Neural progenitor cell (in vitro differentiated cells): ENCODE data around the gene PLEKHO1. TPM values are rescaled to one million over a fixed set of nuclear protein-coding genes. Genes with fewer than 3 reads are reported as not detected.

Experiments
- DNase-seq: peaks from one replicate; pipeline ENCODE4 v3.0.0-alpha.2; 2016; ENCODE audit warnings: low spot score
- H2AFZ ChIP-seq: fragments of 200-600 bp; sonication (generic); replicated peaks from 2 replicates; pipeline ENCODE4 v1.6.1; 2016; ENCODE audit warnings: antibody characterized with exemption
- H3F3A ChIP-seq: fragments of 200-600 bp; sonication (generic); 2 replicates; pipeline ENCODE4 v1.6.1; 2016; ENCODE audit warnings: antibody characterized with exemption, low read depth
- H3K27ac ChIP-seq: fragments of 200-600 bp; sonication (generic); 2 replicates; pipeline ENCODE4 v1.5.1; 2016; ENCODE audit warnings: mild to moderate bottlenecking
- H3K27me3 ChIP-seq: fragments of 200-600 bp; sonication (generic); 2 replicates; pipeline ENCODE4 v1.6.1; 2016; ENCODE audit warnings: mild to moderate bottlenecking, moderate library complexity
- H3K36me3 ChIP-seq: fragments of 200-600 bp; sonication (generic); 2 replicates; pipeline ENCODE4 v1.5.1; 2016
- H3K4me1 ChIP-seq: fragments of 200-600 bp; sonication (generic); 2 replicates; pipeline ENCODE4 v1.6.1; 2016; ENCODE audit warnings: mixed run types
- H3K4me2 ChIP-seq: fragments of 200-600 bp; sonication (generic); 2 replicates; pipeline ENCODE4 v1.6.1; 2016
- H3K4me3 ChIP-seq: fragments of 200-600 bp; sonication (generic); 2 replicates; pipeline ENCODE4 v1.5.1; 2016
- H3K79me2 ChIP-seq: fragments of 200-600 bp; sonication (generic); 2 replicates; pipeline ENCODE4 v1.6.1; 2016; ENCODE audit warnings: low read depth
- H3K9ac ChIP-seq: fragments of 200-600 bp; sonication (generic); 2 replicates; pipeline ENCODE4 v1.6.1; 2016
- H3K9me3 ChIP-seq: fragments of 200-600 bp; sonication (generic); 2 replicates; pipeline ENCODE4 v1.5.1; 2016; ENCODE audit warnings: low read depth
- H4K20me1 ChIP-seq: fragments of 200-600 bp; sonication (generic); 2 replicates; pipeline ENCODE4 v1.6.1; 2016; ENCODE audit warnings: low read depth
- H3K27ac Mint-ChIP-seq: 3 replicates; pipeline ENCODE4 v1.8.0; 2021; ENCODE audit warnings: mixed read lengths
- H3K27me3 Mint-ChIP-seq: 2 replicates; pipeline ENCODE4 v1.8.0; 2022; ENCODE audit warnings: low read depth, mild to moderate bottlenecking, inconsistent platforms, moderate library complexity, mixed read lengths; ENCODE audit not compliant: insufficient read depth
- H3K36me3 Mint-ChIP-seq: 3 replicates; pipeline ENCODE4 v1.8.0; 2021; ENCODE audit warnings: mixed read lengths
- H3K4me1 Mint-ChIP-seq: 3 replicates; pipeline ENCODE4 v1.8.0; 2021; ENCODE audit warnings: mixed read lengths
- H3K4me3 Mint-ChIP-seq: 3 replicates; pipeline ENCODE4 v1.8.0; 2021; ENCODE audit warnings: mild to moderate bottlenecking, moderate library complexity, mixed read lengths
- H3K9me3 Mint-ChIP-seq: 3 replicates; pipeline ENCODE4 v1.8.0; 2020; ENCODE audit warnings: mixed read lengths
- CTCF ChIP-seq: fragments of 200-600 bp; sonication (generic); IDR thresholded peaks from 2 replicates; pipeline ENCODE4 v1.5.1; 2017; ENCODE audit warnings: antibody characterized with exemption, mild to moderate bottlenecking
- EZH2 ChIP-seq: fragments of 200-600 bp; sonication (generic); IDR thresholded peaks from 2 replicates; pipeline ENCODE4 v1.6.1; 2017; ENCODE audit warnings: antibody characterized with exemption, mild to moderate bottlenecking, moderate library complexity
- EZH2phosphoT487 ChIP-seq: fragments of 200-600 bp; sonication (generic); IDR thresholded peaks from 2 replicates; pipeline ENCODE4 v1.6.1; 2017; ENCODE audit warnings: antibody characterized with exemption
- total RNA-seq: library from RNA; depleted of rRNA; stranded (reverse); fragments of >200 nt; gene quantifications from 2 replicates; pipeline ENCODE4 v1.2.3, GENCODE V29; 2015; ENCODE audit warnings: low replicate concordance

The PLEKHO1 gene
- total RNA-seq, 1 donor from 2014 or later = 39.3 TPM

DNA sequence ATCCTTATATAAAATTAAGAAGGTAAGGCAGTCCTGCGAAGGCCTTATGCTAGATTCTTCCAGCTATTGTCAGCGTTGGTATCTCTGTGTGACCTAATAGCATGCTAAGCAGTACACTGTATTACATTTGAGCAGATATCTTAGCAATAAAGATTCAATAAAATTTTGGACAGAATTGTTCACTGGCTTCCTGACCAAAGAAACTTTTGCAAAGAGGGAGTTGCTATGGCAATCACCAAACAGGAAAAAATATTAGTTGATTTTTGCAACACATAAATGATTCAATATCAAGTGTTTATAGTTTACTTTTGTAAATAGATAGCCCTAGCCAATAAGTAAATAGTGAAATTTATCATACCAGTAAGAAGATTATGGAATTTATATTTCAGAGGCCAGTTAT is 31.0 kb upstream of the PLEKHO1 start:
- H3K4me3 Mint-ChIP-seq = no peak overlapping the region
- peaks cover 19% of the 10 kb centered on the region for H3K9me3 Mint-ChIP-seq
- TF ChIP-seq EZH2 (no peak), CTCF (no peak), EZH2phosphoT487 (no peak)
- DNase-seq = no peak
- Histone ChIP-seq H2AFZ (no peak overlapping the region), H3K36me3 (peaks cover 4% of the 10 kb centered on the region), H3K4me3 (no peak overlapping the region), H3K27ac (no peak overlapping the region), H3K9ac (no peak overlapping the region), H3K79me2 (no peaks in the 10 kb centered on the region), H3K27me3 (no peaks in the 10 kb centered on the region), H3K4me2 (no peak overlapping the region), H3K4me1 (no peaks in the 10 kb centered on the region), H4K20me1 (no peaks in the 10 kb centered on the region), H3F3A (no peaks in the 10 kb centered on the region), H3K9me3 (peaks cover 4% of the 10 kb centered on the region)
- H3K4me1 Mint-ChIP-seq = no peaks in the 10 kb centered on the region
- no peak overlapping the region for H3K27ac Mint-ChIP-seq
- no peaks in the 10 kb centered on the region for H3K27me3 Mint-ChIP-seq
- peaks cover 15% of the 10 kb centered on the region for H3K36me3 Mint-ChIP-seq

DNA sequence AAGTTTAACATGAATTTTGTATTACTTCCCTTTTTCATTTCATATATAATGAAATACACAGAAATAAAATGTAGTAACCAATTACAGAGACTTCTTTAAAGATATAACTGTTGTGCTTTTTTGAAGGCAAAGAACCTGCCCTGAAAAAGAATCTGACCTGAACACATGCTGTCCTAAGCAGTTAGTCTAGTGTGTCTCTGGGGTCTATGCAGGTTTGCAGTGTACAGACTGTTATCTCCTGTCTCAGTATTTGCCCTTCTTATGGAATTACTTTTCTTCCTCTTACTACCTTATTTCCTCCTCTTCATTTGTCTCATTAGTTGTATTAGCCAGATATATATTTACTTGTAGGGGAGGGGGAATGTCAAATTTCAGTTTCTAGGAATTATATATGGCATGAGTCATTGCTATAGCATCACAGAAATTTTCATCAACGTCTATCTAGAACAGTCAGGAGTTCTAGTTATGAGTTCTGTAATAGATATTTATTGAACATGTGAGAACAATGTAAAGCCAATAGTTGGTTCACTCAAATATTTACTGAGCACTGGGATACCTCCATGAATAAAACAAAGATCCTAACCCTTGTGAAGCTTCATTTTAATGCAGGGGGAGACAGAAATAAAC is 28.4 kb upstream of the PLEKHO1 start:
- Histone ChIP-seq H3K36me3 (no peaks in the 10 kb centered on the region), H3F3A (no peaks in the 10 kb centered on the region), H3K79me2 (no peaks in the 10 kb centered on the region), H3K9ac (no peak overlapping the region), H4K20me1 (no peaks in the 10 kb centered on the region), H3K9me3 (no peaks in the 10 kb centered on the region), H2AFZ (no peak overlapping the region), H3K27me3 (no peaks in the 10 kb centered on the region), H3K4me2 (no peak overlapping the region), H3K4me3 (no peak overlapping the region), H3K4me1 (no peaks in the 10 kb centered on the region), H3K27ac (no peak overlapping the region)
- no peaks in the 10 kb centered on the region for H3K27me3 Mint-ChIP-seq
- no peak overlapping the region for H3K27ac Mint-ChIP-seq
- peaks cover 3% of the 10 kb centered on the region for H3K36me3 Mint-ChIP-seq
- no peak overlapping the region for H3K4me3 Mint-ChIP-seq
- no peaks in the 10 kb centered on the region for H3K9me3 Mint-ChIP-seq
- TF ChIP-seq CTCF (no peak), EZH2phosphoT487 (no peak), EZH2 (no peak)
- no peaks in the 10 kb centered on the region for H3K4me1 Mint-ChIP-seq
- DNase-seq = no peak

GRCh38 chr1:150126811-150127210 is 22.9 kb upstream of the PLEKHO1 start:
- Mint-ChIP-seq H3K36me3 (peaks cover 3% of the 10 kb centered on the region), H3K4me1 (no peaks in the 10 kb centered on the region), H3K27me3 (no peaks in the 10 kb centered on the region), H3K27ac (no peak overlapping the region), H3K4me3 (no peak overlapping the region), H3K9me3 (no peaks in the 10 kb centered on the region)
- Histone ChIP-seq H3K27me3 (no peaks in the 10 kb centered on the region), H4K20me1 (no peaks in the 10 kb centered on the region), H3K36me3 (no peaks in the 10 kb centered on the region), H3K4me3 (no peak overlapping the region), H3F3A (no peaks in the 10 kb centered on the region), H3K9ac (no peak overlapping the region), H3K27ac (no peak overlapping the region), H3K79me2 (no peaks in the 10 kb centered on the region), H3K4me1 (no peaks in the 10 kb centered on the region), H2AFZ (no peak overlapping the region), H3K4me2 (no peak overlapping the region), H3K9me3 (no peaks in the 10 kb centered on the region)
- TF ChIP-seq CTCF = no peak
- TF ChIP-seq EZH2 = no peak
- TF ChIP-seq EZH2phosphoT487 = no peak
- DNase-seq = no peak
